PC-9 (cell line): ENCODE results near the gene CD300H. TPM values are rescaled to one million over a fixed set of nuclear protein-coding genes. Genes with fewer than 3 reads are reported as not detected.

Experiments
- BruUV-seq: library from RNA; stranded (reverse); fragments of 400-500 nt; replicated peaks from 2 replicates; lab custom pipeline; 2021; lab: Mats Ljungman, UMichigan
- CTCF ChIA-PET: fragments of 300-600 bp; sonication (Branson Sonifier 250); formaldehyde crosslinking; loops from one replicate; lab custom pipeline; 2022; ENCODE audit warnings: antibody characterized with exemption; lab: Charles Lee
- POLR2A ChIA-PET: fragments of 300-600 bp; sonication (Branson Sonifier 250); formaldehyde crosslinking; loops from one replicate; lab custom pipeline; 2022; ENCODE audit warnings: antibody characterized with exemption; ENCODE audit not compliant: unreplicated experiment; lab: Charles Lee
- DNase-seq, 2 experiments: peaks; one replicate each; pipeline versions ENCODE4 v3.0.0 to v3.0.0-alpha.2; 2015 to 2022; ENCODE audit warnings: mixed read lengths in 1 of 2
- H2AFZ ChIP-seq: fragments of 200-600 bp; sonication (generic); 2 replicates; pipeline ENCODE4 v1.8.1; 2017; ENCODE audit warnings: antibody characterized with exemption
- H3F3A ChIP-seq: fragments of 200-600 bp; sonication (generic); 2 replicates; pipeline ENCODE4 v1.8.1; 2017; ENCODE audit warnings: antibody characterized with exemption, mild to moderate bottlenecking, low read depth; ENCODE audit not compliant: insufficient read depth
- H3K27ac ChIP-seq: fragments of 200-600 bp; sonication (generic); 2 replicates; pipeline ENCODE4 v1.6.1; 2016; ENCODE audit warnings: mixed run types
- H3K27me3 ChIP-seq: fragments of 200-600 bp; sonication (generic); 2 replicates; pipeline ENCODE4 v1.6.1; 2016; ENCODE audit warnings: low read depth, mixed run types; ENCODE audit not compliant: insufficient read depth
- H3K36me3 ChIP-seq: fragments of 200-600 bp; sonication (generic); 2 replicates; pipeline ENCODE4 v1.6.1; 2016; ENCODE audit warnings: low read depth, mixed run types
- H3K4me1 ChIP-seq: fragments of 200-600 bp; sonication (generic); replicated peaks from 2 replicates; pipeline ENCODE4 v1.6.1; 2016; ENCODE audit warnings: mixed run types; ENCODE audit not compliant: insufficient read depth
- H3K4me2 ChIP-seq: fragments of 200-600 bp; sonication (generic); 2 replicates; pipeline ENCODE4 v1.6.1; 2017; ENCODE audit warnings: mixed run types
- H3K4me3 ChIP-seq: fragments of 200-600 bp; sonication (generic); 2 replicates; pipeline ENCODE4 v1.6.1; 2016; ENCODE audit warnings: mixed run types
- H3K79me2 ChIP-seq: fragments of 200-600 bp; sonication (generic); 2 replicates; pipeline ENCODE4 v1.6.1; 2017; ENCODE audit warnings: low read depth, mixed run types
- H3K9me2 ChIP-seq: fragments of 200-600 bp; sonication (generic); 2 replicates; pipeline ENCODE4 v1.8.1; 2017; ENCODE audit warnings: mild to moderate bottlenecking; ENCODE audit not compliant: insufficient read depth
- H3K9me3 ChIP-seq: fragments of 200-600 bp; sonication (generic); 2 replicates; pipeline ENCODE4 v1.8.1; 2016; ENCODE audit warnings: low read depth; ENCODE audit not compliant: insufficient read depth
- H4K20me1 ChIP-seq: fragments of 200-600 bp; sonication (generic); 2 replicates; pipeline ENCODE4 v1.8.1; 2017; ENCODE audit not compliant: insufficient read depth
- EZH2 ChIP-seq: fragments of 200-600 bp; sonication (generic); IDR thresholded peaks from 2 replicates; pipeline ENCODE4 v1.8.0; 2017; ENCODE audit warnings: antibody characterized with exemption, low read depth
- intact Hi-C: fragments of 100-400 bp; cut with micrococcal nuclease; formaldehyde crosslinking; loops from one replicate; pipeline ENCODE4 v1.10.0; 2022; ENCODE audit not compliant: unreplicated experiment
- total RNA-seq: library from RNA; stranded (reverse); gene quantifications from 2 replicates; pipeline ENCODE4 v1.2.3, GENCODE V29; 2021
- TF ChIP-seq, protein P1 (sequence below): fragments of 200-600 bp; sonication (generic); conservative IDR thresholded peaks from 2 replicates; pipeline ENCODE4 v1.6.1; 2017; ENCODE audit warnings: mixed run types, antibody characterized with exemption, mild to moderate bottlenecking, moderate library complexity

Gene CD300H
- total RNA-seq, 1 experiment from 2014 or later, result not detected

DNA sequence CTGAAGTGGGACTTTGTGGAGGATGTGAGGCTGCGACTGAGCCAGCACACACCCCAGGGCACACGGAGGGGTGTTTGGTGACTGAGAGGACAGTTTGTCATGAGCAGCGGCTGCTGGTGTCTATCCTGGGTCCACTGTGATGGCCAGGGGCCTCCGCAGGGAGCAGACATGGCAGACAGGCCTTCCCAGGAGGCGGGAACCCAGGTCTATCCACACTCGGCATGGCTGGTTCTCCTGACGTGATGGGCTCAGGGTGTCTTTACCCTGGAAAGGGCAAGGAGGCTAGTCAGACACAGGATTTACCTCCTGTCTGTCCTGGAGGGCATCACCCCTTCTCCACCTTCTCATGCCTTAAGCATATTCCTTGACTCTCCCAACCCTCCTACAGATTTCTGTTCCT, 20.7 kb downstream of the CD300H start:
- intact Hi-C loops, result no loop called here
- Histone ChIP-seq H3K79me2 (no peaks in the 10 kb centered on the region), H3K27ac (no peak overlapping the region), H3K4me2 (no peak overlapping the region), H3K9me3 (no peaks in the 10 kb centered on the region), H3K9me2 (no peaks in the 10 kb centered on the region), H3F3A (no peaks in the 10 kb centered on the region), H4K20me1 (no peaks in the 10 kb centered on the region), H3K4me1 (no peaks in the 10 kb centered on the region), H3K36me3 (no peaks in the 10 kb centered on the region), H3K4me3 (no peak overlapping the region), H3K27me3 (peaks cover 100% of the 10 kb centered on the region), H2AFZ (no peak overlapping the region)
- ChIA-PET POLR2A (no interaction called here), CTCF (no interaction called here)
- TF ChIP-seq EZH2, result no peak
- TF ChIP-seq, protein P1, sequence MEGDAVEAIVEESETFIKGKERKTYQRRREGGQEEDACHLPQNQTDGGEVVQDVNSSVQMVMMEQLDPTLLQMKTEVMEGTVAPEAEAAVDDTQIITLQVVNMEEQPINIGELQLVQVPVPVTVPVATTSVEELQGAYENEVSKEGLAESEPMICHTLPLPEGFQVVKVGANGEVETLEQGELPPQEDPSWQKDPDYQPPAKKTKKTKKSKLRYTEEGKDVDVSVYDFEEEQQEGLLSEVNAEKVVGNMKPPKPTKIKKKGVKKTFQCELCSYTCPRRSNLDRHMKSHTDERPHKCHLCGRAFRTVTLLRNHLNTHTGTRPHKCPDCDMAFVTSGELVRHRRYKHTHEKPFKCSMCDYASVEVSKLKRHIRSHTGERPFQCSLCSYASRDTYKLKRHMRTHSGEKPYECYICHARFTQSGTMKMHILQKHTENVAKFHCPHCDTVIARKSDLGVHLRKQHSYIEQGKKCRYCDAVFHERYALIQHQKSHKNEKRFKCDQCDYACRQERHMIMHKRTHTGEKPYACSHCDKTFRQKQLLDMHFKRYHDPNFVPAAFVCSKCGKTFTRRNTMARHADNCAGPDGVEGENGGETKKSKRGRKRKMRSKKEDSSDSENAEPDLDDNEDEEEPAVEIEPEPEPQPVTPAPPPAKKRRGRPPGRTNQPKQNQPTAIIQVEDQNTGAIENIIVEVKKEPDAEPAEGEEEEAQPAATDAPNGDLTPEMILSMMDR, result no peak
- BruUV-seq, result no TSS peak
- no peak for DNase-seq

DNA sequence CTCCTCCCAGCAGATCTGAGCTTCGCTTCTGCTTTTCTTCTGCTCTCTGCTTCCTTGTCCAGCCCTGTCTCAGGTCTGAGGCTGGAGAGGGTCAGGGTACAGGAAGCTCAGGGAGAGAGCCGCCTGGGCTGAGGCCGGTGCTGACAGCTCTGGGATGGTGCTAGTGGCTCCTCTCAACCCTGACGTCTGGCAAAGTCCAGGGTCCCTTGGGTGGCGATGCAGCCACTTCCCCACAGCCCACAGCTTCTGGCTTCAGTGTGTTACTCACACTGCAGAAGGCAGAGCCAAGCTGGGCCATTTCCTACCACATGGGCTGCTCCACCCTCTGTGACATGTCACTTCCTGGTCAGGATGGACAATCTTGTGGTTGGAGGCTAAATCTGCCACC, 21.5 kb downstream of the CD300H start, which contains the start of gene CD300C:
Gene CD300C, minus strand, starts transcription at position 273 of the 388 bp plus-strand sequence. CDS start 333 bp downstream, outside the sequence.
- H3F3A ChIP-seq, result no peaks in the 10 kb centered on the region
- peaks cover 100% of the 10 kb centered on the region for H3K27me3 ChIP-seq
- no TSS peak for BruUV-seq
- no peak within 1 kb of the TSS for H3K27ac ChIP-seq
- ChIA-PET CTCF (no interaction called here), POLR2A (no interaction called here)
- no peaks in the 10 kb centered on the region for H3K9me2 ChIP-seq
- TF ChIP-seq EZH2, result no peak
- TF ChIP-seq, protein P1, result no peak
- no peak within 1 kb of the TSS for H3K4me2 ChIP-seq
- H4K20me1 ChIP-seq, result no peaks in the 10 kb centered on the region
- H3K79me2 ChIP-seq, result no peaks in the 10 kb centered on the region
- no peaks in the 10 kb centered on the region for H3K36me3 ChIP-seq
- DNase-seq, result no peak
- no peaks in the 10 kb centered on the region for H3K4me1 ChIP-seq
- no peaks in the 10 kb centered on the region for H3K9me3 ChIP-seq
- intact Hi-C loops, result no loop called here
- H3K4me3 ChIP-seq, result no peak within 1 kb of the TSS
- H2AFZ ChIP-seq, result no peak within 1 kb of the TSS

DNA sequence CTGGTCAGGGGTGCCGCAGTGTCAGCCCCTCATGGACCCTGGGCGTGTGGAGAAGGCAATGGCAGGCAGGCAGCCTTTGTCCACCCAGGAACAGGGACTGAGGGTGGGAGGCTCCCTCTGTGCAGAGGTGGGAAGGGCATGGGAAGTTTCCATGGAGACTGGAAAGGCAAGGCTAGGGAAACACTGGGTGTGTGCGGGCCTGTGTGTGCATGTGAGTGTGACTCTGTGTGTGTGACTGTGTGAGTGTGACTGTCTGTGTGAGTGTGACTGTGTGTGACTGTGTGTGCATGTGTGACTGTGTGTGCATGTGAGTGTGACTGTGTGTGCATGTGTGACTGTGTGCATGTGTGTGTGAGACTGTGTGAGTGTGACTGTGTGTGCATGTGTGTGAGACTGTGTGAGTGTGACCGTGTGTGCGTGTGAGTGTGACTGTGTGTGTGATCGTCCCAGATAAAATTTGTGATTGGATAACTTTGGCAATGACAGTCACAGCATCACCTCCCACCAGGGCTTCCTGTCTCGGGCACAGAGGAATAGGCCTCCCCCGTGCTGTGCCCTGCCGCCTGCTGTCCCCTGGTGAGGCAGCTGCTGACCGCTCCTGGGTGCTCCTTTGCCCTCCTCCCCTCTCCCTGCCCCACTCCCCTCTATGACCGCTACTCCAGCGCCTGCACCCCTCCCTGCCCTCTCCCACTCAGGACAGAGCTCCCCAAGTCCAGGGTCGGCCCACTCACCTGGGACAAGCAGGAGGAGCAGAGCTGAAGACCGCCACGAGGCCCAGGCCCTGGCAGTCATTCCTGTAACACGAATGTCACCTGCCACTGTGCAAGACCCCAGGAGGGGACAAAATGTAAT, 22.1 kb downstream of the CD300H start:
- POLR2A ChIA-PET, result no interaction called here
- H2AFZ ChIP-seq, result no peak overlapping the region

More for the DNA sequence above, 22.1 kb downstream of the CD300H start:
- no peak for DNase-seq
- CTCF ChIA-PET, result no interaction called here
- H3K36me3 ChIP-seq, result no peaks in the 10 kb centered on the region
- intact Hi-C loops, result no loop called here
- no peak overlapping the region for H3K4me3 ChIP-seq
- no peaks in the 10 kb centered on the region for H3K79me2 ChIP-seq
- no peaks in the 10 kb centered on the region for H3F3A ChIP-seq
- H3K27ac ChIP-seq, result no peak overlapping the region
- no peaks in the 10 kb centered on the region for H4K20me1 ChIP-seq
- BruUV-seq, result no TSS peak
- H3K4me1 ChIP-seq, result no peaks in the 10 kb centered on the region
- no peaks in the 10 kb centered on the region for H3K9me2 ChIP-seq
- no peaks in the 10 kb centered on the region for H3K9me3 ChIP-seq
- TF ChIP-seq EZH2, result no peak
- TF ChIP-seq, protein P1, result no peak
- no peak overlapping the region for H3K4me2 ChIP-seq
- peaks cover 100% of the 10 kb centered on the region for H3K27me3 ChIP-seq
